Tibial artery (tissue), 4 donors: ENCODE results near the gene NDUFB5.
A peak's percentile ranks its signal among the peaks of the same experiment; 100 is the strongest.

ENCODE experiments used
- DNase-seq, 2 donors: peaks; one replicate each; pipeline ENCODE4 v3.0.0-alpha.2; 2019
- H3K27ac ChIP-seq, 2 donors: fragments of 200-600 bp; sonication (generic) in 1 of 2; 1 replicate in 1 of 2; 2 replicates in 1 of 2; pipeline ENCODE4 v1.5.1; 2018 to 2019; ENCODE audit warnings: mild to moderate bottlenecking in 1 of 2
- H3K27me3 ChIP-seq, 2 donors: fragments of 200-600 bp; sonication (generic) in 1 of 2; one replicate each; pipeline versions ENCODE4 v1.5.1 to v1.6.0; 2016 to 2019
- H3K36me3 ChIP-seq, 3 donors: fragments of 200-600 bp; sonication (generic) in 2 of 3; one replicate each; pipeline ENCODE4 v1.5.1; 2016 to 2019; ENCODE audit warnings: mild to moderate bottlenecking in 2 of 3
- H3K4me1 ChIP-seq, 4 donors: fragments of 200-600 bp; sonication (generic) in 2 of 4; 1 replicate in 3 of 4; 2 replicates in 1 of 4; pipeline ENCODE4 v1.5.1; 2016 to 2019
- H3K4me3 ChIP-seq, 2 donors: fragments of 200-600 bp; sonication (generic) in 1 of 2; 1 replicate in 1 of 2; 2 replicates in 1 of 2; pipeline ENCODE4 v1.5.1; 2018 to 2019; ENCODE audit warnings: mild to moderate bottlenecking in 2 of 2
- H3K9me3 ChIP-seq, 3 donors: fragments of 200-600 bp; sonication (generic) in 1 of 3; one replicate each; pipeline ENCODE4 v1.5.1; 2016 to 2019
- CTCF ChIP-seq, 2 experiments: fragments of 200-600 bp in 1 of 2; fragments of 450-650 bp in 1 of 2; IDR thresholded peaks; one replicate each; pipeline ENCODE4 v1.5.1; 2017 to 2019; ENCODE audit warnings: antibody characterized with exemption in 2 of 2, mild to moderate bottlenecking in 1 of 2, moderate library complexity in 1 of 2
- intact Hi-C: fragments of 100-400 bp; cut with DNase I; formaldehyde crosslinking; loops from one replicate; pipeline ENCODE4 v1.15.0; 2023; ENCODE audit warnings: low total_unique reads

Gene NDUFB5

GRCh38 chr3:179663093-179663492, 58.5 kb downstream of the NDUFB5 start:
- Histone ChIP-seq H3K9me3 (no peaks in the 10 kb centered on the region), H3K36me3 (no peaks in the 10 kb centered on the region), H3K4me3 (no peak overlapping the region), H3K27ac (no peak overlapping the region), H3K4me1 (peaks cover 0 to 29% (median 13%) of the 10 kb centered on the region in 4 donors), H3K27me3 (no peaks in the 10 kb centered on the region)
- intact Hi-C loops = no loop called here
- no peak for TF ChIP-seq CTCF (IDR thresholded peaks at IDR 0.05)
- DNase-seq = no peak

DNA sequence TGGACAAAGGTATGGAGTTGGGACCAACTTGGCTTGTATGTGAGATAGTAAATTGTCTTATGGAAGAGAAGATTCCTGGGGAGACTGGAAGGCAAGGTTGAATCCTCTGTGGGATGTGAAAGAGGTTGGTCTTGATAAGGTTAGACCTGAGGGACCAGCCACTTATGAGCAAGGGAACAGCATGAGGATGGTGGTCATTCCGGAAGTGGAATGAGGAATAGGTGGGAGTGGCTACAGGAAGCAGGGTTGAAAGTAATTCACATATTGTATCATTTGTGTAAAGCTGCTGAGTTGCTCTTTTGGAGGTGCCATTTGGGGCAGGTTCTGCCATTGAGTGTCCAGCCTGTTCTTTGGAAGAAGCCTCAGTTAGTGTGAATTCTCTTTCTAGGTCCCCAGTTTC, 61.4 kb downstream of the NDUFB5 start:
- intact Hi-C loops = no loop called here
- TF ChIP-seq CTCF (IDR thresholded peaks at IDR 0.05) = no peak
- H3K27ac ChIP-seq = no peak overlapping the region

GRCh38 chr3:179666436-179667035, 61.9 kb downstream of the NDUFB5 start:
- no peaks in the 10 kb centered on the region for H3K36me3 ChIP-seq
- no peak for TF ChIP-seq CTCF (IDR thresholded peaks at IDR 0.05)
- DNase-seq = peak in 1 of 2 donors; percentile 68
- peaks cover 0 to 14% (median 8%) of the 10 kb centered on the region in 4 donors for H3K4me1 ChIP-seq
- intact Hi-C loops = no loop called here
- H3K9me3 ChIP-seq = no peaks in the 10 kb centered on the region
- no peaks in the 10 kb centered on the region for H3K27me3 ChIP-seq
- H3K27ac ChIP-seq = no peak overlapping the region
- no peak overlapping the region for H3K4me3 ChIP-seq

More for the DNA sequence above, 61.4 kb downstream of the NDUFB5 start:
- DNase-seq = no peak
- Histone ChIP-seq H3K27me3 (no peaks in the 10 kb centered on the region), H3K36me3 (no peaks in the 10 kb centered on the region), H3K4me3 (no peak overlapping the region), H3K9me3 (no peaks in the 10 kb centered on the region), H3K4me1 (peaks cover 0 to 14% (median 8%) of the 10 kb centered on the region in 4 donors)

- no peaks in the 10 kb centered on the region for H3K9me3 ChIP-seq
- H3K4me3 ChIP-seq = no peak overlapping the region
- H3K27ac ChIP-seq = no peak overlapping the region
- no peaks in the 10 kb centered on the region for H3K36me3 ChIP-seq
- DNase-seq = no peak
- H3K27me3 ChIP-seq = no peaks in the 10 kb centered on the region
- peaks cover 0 to 14% (median 8%) of the 10 kb centered on the region in 4 donors for H3K4me1 ChIP-seq
- intact Hi-C loops = no loop called here
- no peak for TF ChIP-seq CTCF (IDR thresholded peaks at IDR 0.05)
Measured at GRCh38 chr3:179668429-179668828, 63.8 kb downstream of the NDUFB5 start.

- Histone ChIP-seq H3K27me3 (no peaks in the 10 kb centered on the region), H3K27ac (no peak overlapping the region), H3K4me1 (peaks cover 0 to 14% (median 8%) of the 10 kb centered on the region in 4 donors), H3K36me3 (no peaks in the 10 kb centered on the region), H3K9me3 (no peaks in the 10 kb centered on the region), H3K4me3 (no peak overlapping the region)
- DNase-seq = no peak
- no peak for TF ChIP-seq CTCF (IDR thresholded peaks at IDR 0.05)
- intact Hi-C loops = no loop called here
Measured at GRCh38 chr3:179670311-179670710, 65.7 kb downstream of the NDUFB5 start.

- Histone ChIP-seq H3K36me3 (no peaks in the 10 kb centered on the region), H3K9me3 (no peaks in the 10 kb centered on the region), H3K4me3 (no peak overlapping the region), H3K4me1 (peaks cover 0 to 6% (median 5%) of the 10 kb centered on the region in 4 donors), H3K27me3 (no peaks in the 10 kb centered on the region), H3K27ac (no peak overlapping the region)
- no peak for DNase-seq
- TF ChIP-seq CTCF (IDR thresholded peaks at IDR 0.05) = no peak
- intact Hi-C loops = no loop called here
Measured at GRCh38 chr3:179671309-179671708, 66.7 kb downstream of the NDUFB5 start.
